Urinary bladder (tissue), 4 donors: ENCODE measurements around the gene CCDC124. TPM values are rescaled to one million over a fixed set of nuclear protein-coding genes. Genes with fewer than 3 reads are reported as not detected.
"Not testable (repeated sequence)": the region's sequence is repeated elsewhere in the genome, so short reads cannot be mapped to it uniquely, and the experiment has no call there.

Experiments used
- DNase-seq: peaks from one replicate; pipeline ENCODE4 v3.0.0-alpha.2; 2015; ENCODE audit errors: extremely low spot score
- H3K27ac ChIP-seq: one replicate; pipeline ENCODE4 v1.5.1; 2013; ENCODE audit warnings: low read depth, mild to moderate bottlenecking, moderate library complexity
- H3K36me3 ChIP-seq: one replicate; pipeline ENCODE4 v1.6.1; 2013; ENCODE audit warnings: mild to moderate bottlenecking, moderate library complexity; ENCODE audit not compliant: insufficient read depth
- H3K4me1 ChIP-seq: one replicate; pipeline ENCODE4 v1.6.1; 2013; ENCODE audit warnings: mild to moderate bottlenecking, moderate library complexity; ENCODE audit not compliant: insufficient read depth
- H3K4me3 ChIP-seq: one replicate; pipeline ENCODE4 v1.5.1; 2013; ENCODE audit warnings: low read depth, low read length
- WGBS: extraction: QIAGEN DNeasy Blood & Tissue Kit; methylation state at CpG from one replicate; pipeline ENCODE4 v1.1.7; 2013; 5-methylcytosine and 5-hydroxymethylcytosine counted together
- polyA plus RNA-seq: library from polyadenylated mRNA; stranded (reverse); fragments of 200-250 nt; gene quantifications from one replicate; pipeline ENCODE4 v1.2.3, GENCODE V29; 2013
- total RNA-seq: library from RNA; depleted of rRNA; stranded (reverse); fragments of >200 nt; gene quantifications from one replicate; pipeline ENCODE4 v1.2.3, GENCODE V29; 2014
- donor health status: healthy with polysubstance abuse.
- donor health status: healthy.

The CCDC124 gene
- 9.7 TPM for total RNA-seq
- 149 TPM for polyA plus RNA-seq

GRCh38 chr19:17932485-17933338, at the start of gene CCDC124:
TSS of gene CCDC124 (plus strand) at chr19:17933015. CDS start at chr19:17936421, 3,406 bp downstream.
- Histone ChIP-seq H3K4me1 (no peaks in the 10 kb centered on the region), H3K36me3 (no peaks in the 10 kb centered on the region), H3K4me3 (peak within 1 kb of the TSS; percentile 77), H3K27ac (peak within 1 kb of the TSS; percentile 63)
- DNase-seq, result peak; percentile 80
- WGBS, result under 1% methylated on average over 64 of the region's 64 CpGs

- 69% methylated on average over 33 of the region's 33 CpGs for WGBS
- Histone ChIP-seq H3K4me3 (no peak overlapping the region), H3K4me1 (no peaks in the 10 kb centered on the region), H3K36me3 (no peaks in the 10 kb centered on the region), H3K27ac (no peak overlapping the region)
- DNase-seq, result no peak
Observed at GRCh38 chr19:17883627-17884410, 49.0 kb upstream of the CCDC124 start.

DNA sequence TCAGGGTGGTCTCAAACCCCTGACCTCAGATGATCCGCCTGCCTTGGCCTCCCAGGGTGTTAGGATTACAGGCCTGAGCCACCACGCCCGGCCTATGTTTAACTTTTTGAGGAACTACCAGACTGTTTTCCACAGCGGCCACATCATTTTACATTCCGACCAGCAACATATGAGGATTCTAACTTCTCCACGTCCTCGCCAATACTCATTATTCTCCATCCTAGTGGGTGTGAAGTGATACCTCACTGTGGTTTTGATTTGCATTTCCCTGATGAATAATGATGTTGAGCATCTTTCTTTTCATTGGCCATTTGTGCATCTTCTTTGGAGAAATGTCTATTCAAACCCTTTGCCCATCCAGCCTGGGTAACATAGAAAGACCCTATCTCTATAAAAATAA, 46.3 kb upstream of the CCDC124 start:
- WGBS, result 77% methylated on average over 7 of the region's 7 CpGs

DNA sequence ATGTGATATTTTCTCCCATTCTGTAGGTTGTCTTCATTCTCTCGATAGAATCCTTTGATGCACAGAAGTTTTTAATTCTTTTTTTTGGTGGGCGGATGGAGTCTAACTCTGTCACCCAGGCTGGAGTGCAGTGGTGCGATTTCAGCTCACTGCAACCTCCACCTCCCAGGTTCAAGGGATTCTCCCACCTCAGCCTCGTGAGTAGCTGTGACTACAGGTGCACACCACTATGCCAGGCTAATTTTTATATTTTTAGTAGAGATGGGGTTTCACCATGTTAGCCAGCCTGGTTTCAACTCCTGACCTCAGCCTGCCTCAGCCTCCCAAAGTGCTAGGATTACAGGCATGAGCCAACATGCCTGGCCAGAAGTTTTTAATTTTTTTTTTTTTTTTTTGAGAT, 45.6 kb upstream of the CCDC124 start:
- H3K4me1 ChIP-seq, H3K27ac ChIP-seq, H3K36me3 ChIP-seq, H3K4me3 ChIP-seq, DNase-seq: not testable (repeated sequence)
- 77% methylated on average over 4 of the region's 4 CpGs for WGBS

More for the DNA sequence above, 46.3 kb upstream of the CCDC124 start:
- Histone ChIP-seq H3K36me3 (no peaks in the 10 kb centered on the region), H3K27ac (no peak overlapping the region), H3K4me3 (no peak overlapping the region), H3K4me1 (no peaks in the 10 kb centered on the region)
- DNase-seq, result no peak

DNA sequence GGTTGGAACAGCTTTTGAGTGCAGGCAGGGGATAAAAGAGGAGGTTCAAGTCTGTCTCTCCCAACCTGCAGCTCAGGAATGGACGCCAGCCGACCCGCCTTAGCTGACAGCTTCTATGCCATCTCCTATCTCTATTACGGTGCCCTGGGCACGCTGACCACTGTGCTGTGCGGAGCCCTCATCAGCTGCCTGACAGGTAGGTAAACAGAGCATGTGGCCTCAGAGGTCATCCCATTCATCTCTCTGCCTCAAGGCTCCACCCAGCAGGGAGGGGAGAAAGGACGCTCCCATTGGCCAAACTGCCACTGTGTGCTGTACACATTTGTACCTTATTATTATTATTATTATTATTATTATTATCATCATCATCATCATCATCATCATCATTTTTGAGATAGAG, 44.6 kb upstream of the CCDC124 start:
- no peaks in the 10 kb centered on the region for H3K36me3 ChIP-seq
- 89% methylated on average over 7 of the region's 7 CpGs for WGBS
- H3K27ac ChIP-seq, result no peak overlapping the region
- H3K4me3 ChIP-seq, result no peak overlapping the region
- H3K4me1 ChIP-seq, result no peaks in the 10 kb centered on the region
- DNase-seq, result no peak

- no peak for DNase-seq
- H3K27ac ChIP-seq, result no peak overlapping the region
- 26% methylated on average over 18 of the region's 18 CpGs for WGBS
- no peaks in the 10 kb centered on the region for H3K36me3 ChIP-seq
- H3K4me1 ChIP-seq, result no peaks in the 10 kb centered on the region
- H3K4me3 ChIP-seq, result no peak overlapping the region
Observed at GRCh38 chr19:17889609-17890214, 43.1 kb upstream of the CCDC124 start.

DNA sequence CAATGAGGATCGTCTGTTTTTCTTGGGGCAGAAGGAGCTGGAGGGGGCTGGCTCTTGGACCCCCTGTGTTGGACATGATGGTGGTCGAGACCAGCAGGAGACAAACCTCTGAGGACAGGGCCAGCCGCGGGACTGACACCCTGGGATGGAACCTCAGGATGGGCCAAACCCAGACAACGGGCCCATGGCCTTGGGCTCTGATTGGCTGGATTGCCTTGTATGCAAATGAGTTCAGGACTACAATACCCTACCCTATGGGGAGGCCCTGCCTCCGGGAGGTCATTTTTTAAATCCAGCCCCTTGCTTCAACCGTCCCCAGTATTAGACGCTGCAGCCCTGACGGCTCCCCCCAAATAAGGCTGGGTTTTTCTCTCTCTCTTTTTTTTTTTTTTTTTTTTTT, 39.0 kb upstream of the CCDC124 start:
- Histone ChIP-seq H3K36me3 (no peaks in the 10 kb centered on the region), H3K4me1 (no peaks in the 10 kb centered on the region), H3K27ac (no peak overlapping the region), H3K4me3 (no peak overlapping the region)
- 73% methylated on average over 9 of the region's 9 CpGs for WGBS
- no peak for DNase-seq

DNA sequence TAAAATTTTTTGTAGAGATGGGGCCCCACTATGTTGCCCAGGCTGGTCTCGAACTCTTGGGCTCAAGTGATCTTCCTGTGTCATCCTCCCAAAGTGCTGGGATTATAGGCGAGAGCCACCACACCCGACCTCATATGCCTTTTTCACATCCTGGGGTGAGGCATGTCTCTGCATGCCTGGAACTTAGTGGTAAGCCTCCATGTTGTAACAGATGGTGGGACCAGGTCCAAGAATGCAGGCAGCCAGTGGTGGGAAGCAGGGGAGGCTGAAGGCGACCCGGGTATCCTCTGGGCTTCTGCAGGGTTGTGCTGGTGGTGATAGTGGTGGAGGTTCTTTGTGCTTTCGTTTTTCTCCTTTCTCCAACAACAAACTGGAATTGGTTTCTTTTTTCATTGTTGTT, 30.1 kb upstream of the CCDC124 start:
- 66% methylated on average over 6 of the region's 6 CpGs for WGBS
- H3K4me1 ChIP-seq, result no peaks in the 10 kb centered on the region
- DNase-seq, result no peak

GRCh38 chr19:17908244-17908643, 24.6 kb upstream of the CCDC124 start:
- Histone ChIP-seq H3K36me3 (no peaks in the 10 kb centered on the region), H3K4me1 (no peaks in the 10 kb centered on the region), H3K27ac (no peak overlapping the region), H3K4me3 (no peak overlapping the region)
- WGBS, result 90% methylated on average over 3 of the region's 3 CpGs
- DNase-seq, result no peak

More for the DNA sequence above, 30.1 kb upstream of the CCDC124 start:
- Histone ChIP-seq H3K36me3 (no peaks in the 10 kb centered on the region), H3K27ac (no peak overlapping the region), H3K4me3 (no peak overlapping the region)

- no peaks in the 10 kb centered on the region for H3K36me3 ChIP-seq
- H3K27ac ChIP-seq, result no peak overlapping the region
- no peaks in the 10 kb centered on the region for H3K4me1 ChIP-seq
- WGBS, result 57% methylated on average over 7 of the region's 7 CpGs
- no peak for DNase-seq
- no peak overlapping the region for H3K4me3 ChIP-seq
Observed at GRCh38 chr19:17909003-17909732, 23.6 kb upstream of the CCDC124 start.

GRCh38 chr19:17910791-17911360, 21.9 kb upstream of the CCDC124 start:
- no peak for DNase-seq
- no peaks in the 10 kb centered on the region for H3K4me1 ChIP-seq
- no peak overlapping the region for H3K4me3 ChIP-seq
- no peak overlapping the region for H3K27ac ChIP-seq
- no peaks in the 10 kb centered on the region for H3K36me3 ChIP-seq
- 78% methylated on average over 11 of the region's 11 CpGs for WGBS

DNA sequence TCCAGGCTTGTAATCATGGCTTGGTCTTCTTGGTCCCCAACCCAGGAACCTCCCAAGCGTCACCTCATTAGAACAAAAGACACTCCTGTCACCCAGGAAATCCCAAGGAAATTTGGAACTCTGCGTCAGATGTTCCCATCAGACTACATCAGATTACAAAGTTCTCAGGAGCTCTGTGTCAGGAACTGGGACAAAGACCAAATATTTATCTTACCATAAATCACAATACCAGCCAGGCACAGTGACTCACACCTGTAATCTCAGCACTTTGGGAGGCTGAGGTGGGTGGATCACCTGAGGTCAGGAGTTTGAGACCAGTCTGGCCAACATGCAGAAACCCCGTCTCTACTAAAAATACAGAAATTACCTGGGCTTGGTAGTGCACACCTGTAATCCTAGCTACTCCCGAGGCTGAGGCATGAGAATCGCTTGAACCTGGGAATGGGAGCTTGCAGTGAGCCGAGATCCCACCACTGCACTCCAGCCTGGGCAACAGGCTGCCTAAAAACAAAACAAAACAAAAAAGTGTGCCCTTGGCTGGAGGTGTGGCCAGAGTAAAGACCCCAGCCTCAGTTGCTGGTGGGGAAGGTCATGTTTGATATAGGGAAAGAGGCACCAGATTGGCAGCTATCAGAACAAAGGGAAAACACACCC, 16.7 kb upstream of the CCDC124 start:
- Histone ChIP-seq H3K27ac (no peak overlapping the region), H3K4me1 (no peaks in the 10 kb centered on the region), H3K4me3 (no peak overlapping the region), H3K36me3 (no peaks in the 10 kb centered on the region)
- 78% methylated on average over 6 of the region's 6 CpGs for WGBS
- DNase-seq, result no peak
